Stimulated activated CD8-positive, alpha-beta memory T cell treated with anti-CD3 and anti-CD28 coated beads, Interleukin-15, amount 100 ng/mL, for 4 hours (primary cell): ENCODE measurements around the gene SNX21.

ENCODE experiments used
- DNase-seq, 2 donors: peaks; one replicate each; pipeline ENCODE4 v3.0.0-alpha.2; 2020; ENCODE audit warnings: low read depth in 2 of 2

The SNX21 gene

DNA sequence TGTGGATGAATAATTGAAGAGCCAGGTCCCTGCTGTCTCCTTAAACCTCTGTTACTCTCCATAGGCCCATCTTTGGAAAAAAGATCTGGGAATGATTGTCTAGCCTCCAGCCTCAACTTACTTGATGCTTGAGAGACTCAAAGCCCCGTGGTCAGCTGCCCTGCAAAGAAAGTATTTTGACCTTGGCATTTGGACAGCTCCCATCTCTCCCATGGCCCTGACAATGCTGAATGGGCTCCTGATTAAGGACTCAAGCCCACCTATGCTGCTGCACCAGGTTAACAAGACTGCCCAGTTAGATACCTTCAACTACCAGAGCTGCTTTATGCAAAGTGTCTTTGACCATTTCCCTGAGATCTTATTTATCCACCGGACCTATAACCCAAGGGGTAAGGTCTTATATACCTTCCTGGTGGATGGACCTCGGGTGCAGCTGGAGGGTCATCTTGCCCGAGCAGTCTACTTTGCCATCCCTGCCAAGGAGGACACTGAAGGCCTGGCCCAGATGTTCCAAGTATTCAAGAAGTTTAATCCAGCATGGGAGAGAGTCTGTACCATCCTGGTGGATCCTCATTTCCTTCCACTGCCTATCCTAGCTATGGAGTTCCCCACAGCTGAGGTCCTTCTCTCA, 49.0 kb downstream of the SNX21 start:
- DNase-seq = no peak

DNA sequence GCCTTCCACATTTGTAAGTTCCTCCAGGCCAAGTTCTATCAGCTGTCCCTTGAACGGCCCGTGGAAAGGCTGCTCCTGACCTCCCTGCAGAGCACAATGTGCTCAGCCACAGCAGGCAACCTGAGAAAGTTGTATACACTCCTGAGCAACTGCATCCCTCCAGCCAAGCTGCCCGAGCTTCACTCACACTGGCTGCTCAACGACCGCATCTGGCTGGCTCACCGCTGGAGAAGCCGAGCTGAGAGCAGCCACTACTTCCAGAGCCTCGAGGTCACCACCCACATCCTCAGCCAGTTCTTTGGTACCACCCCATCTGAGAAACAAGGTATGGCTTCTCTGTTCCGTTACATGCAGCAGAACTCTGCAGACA, 49.5 kb downstream of the SNX21 start:
- DNase-seq = no peak

DNA sequence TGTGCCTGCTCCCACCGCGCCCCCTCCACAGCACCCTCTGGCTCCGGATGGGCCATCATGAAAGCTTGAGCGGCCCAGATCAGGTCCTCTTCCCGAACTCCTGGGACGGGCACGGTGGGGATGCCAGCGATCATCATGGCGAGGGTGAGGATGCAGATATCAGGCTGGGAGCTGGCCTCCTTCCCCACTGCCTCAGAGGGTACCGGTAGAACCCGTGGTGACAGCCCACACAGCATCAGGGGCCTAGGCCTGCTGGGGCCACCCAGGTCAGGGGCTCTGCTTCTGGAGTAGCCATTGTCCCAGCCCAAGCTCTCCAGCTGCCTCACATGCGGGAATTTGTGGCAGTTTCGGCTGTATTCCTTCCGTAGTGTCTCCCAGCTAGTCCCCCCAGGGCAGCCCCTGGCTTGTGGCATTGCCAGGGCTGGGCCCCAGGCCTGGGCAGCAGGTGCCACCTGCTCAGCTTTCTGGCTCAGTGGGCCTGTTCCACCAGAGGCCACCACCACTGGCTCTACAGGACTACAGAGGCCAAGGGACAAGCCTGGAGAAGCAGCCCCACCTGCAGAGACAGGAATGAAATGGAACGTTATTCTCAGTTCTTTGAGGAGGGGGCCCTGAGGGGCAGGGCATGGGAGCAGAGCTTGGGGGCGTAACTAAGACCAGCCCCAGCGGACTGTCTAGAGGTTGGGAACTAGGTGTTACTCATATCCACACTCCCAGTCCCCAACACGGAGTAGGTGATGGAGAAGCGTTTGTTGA, 53.2 kb downstream of the SNX21 start:
- DNase-seq = no peak

DNA sequence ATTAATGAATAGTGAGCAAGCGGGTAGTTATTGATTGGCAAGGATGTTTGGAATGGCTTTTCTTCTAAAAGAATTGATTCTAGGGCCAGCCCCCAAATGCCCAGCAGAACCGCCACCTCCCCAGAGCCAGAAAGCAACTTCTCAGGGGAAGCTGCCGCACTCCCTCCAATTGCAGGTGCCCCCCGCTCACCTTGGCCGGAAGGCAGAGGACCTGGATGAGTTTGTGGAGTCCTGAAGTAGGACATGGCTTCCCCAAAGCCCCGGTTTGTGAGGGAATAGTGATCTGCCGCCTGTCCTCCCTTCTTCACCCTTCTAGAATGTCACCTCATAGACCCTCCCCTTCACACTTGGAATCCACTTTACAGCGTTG, 53.7 kb downstream of the SNX21 start, which contains the start of gene SPATA25:
TSS of gene SPATA25 (minus strand) at position 277 of the 370 bp plus-strand sequence. CDS start at position 245, 32 bp downstream.
- no peak for DNase-seq

DNA sequence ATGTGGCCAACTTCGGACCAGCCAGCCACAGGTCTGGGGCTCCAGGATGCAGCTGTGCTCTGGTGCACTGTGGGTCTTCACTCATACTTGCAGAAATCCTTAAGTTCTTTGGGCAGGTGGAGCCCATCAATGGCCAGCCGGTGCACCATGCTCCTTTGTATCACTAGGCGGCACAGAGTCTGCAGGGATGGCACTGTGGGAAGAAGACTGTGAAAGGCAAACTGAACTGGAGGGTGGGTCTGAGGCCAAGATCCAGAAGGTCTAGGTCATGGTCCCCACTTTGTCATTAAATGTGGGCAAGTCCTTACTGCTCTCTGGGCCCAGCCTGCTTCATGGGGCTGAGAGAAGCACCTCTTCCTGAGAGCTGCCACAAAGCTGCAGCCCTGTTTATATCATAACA, 55.1 kb downstream of the SNX21 start:
- DNase-seq = no peak

DNA sequence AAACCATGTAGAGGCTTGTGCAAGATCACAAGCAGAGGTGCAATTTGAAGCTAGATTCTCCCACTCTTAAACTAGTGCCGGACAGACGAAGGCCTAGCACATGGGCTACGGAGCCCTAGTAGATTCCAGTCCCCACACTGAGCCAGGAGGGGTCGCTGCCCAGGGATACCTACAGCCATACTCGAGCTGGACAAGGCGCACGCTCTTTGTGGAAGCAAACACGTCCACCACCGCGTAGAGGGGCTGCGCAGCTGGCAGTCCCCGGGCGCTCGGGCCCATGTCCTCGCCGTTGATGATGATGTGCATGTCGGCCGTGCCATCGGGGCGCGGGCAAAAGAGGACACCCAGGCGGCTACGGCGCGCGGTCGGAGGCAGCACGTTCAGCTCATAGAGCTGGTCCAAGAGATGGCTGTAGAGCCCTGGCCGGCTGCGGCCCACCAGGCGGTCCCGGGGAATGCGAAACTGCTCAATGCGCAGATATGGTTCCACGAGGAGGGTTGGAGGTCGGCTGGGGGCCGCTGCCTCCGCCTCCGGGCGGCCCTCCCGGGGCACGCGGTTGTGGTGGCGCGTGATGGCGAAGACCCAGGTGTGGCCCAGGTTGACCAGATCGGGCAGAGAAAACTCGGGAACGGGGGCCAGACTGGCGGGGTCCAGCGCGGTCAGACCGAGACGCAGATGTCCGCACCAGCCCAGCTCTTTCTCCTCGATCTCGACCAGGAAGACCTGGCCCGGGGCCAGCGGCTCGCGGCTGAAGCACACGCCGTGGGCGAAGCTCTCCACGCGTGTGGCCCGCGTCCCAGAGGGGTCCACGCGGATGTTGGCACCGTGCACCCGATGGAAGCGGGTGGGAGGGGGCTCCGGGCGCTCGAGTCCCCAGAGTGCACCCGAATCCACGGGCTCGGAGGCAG, 56.7 kb downstream of the SNX21 start:
- peak in 1 of 2 donors; percentile 19 for DNase-seq

DNA sequence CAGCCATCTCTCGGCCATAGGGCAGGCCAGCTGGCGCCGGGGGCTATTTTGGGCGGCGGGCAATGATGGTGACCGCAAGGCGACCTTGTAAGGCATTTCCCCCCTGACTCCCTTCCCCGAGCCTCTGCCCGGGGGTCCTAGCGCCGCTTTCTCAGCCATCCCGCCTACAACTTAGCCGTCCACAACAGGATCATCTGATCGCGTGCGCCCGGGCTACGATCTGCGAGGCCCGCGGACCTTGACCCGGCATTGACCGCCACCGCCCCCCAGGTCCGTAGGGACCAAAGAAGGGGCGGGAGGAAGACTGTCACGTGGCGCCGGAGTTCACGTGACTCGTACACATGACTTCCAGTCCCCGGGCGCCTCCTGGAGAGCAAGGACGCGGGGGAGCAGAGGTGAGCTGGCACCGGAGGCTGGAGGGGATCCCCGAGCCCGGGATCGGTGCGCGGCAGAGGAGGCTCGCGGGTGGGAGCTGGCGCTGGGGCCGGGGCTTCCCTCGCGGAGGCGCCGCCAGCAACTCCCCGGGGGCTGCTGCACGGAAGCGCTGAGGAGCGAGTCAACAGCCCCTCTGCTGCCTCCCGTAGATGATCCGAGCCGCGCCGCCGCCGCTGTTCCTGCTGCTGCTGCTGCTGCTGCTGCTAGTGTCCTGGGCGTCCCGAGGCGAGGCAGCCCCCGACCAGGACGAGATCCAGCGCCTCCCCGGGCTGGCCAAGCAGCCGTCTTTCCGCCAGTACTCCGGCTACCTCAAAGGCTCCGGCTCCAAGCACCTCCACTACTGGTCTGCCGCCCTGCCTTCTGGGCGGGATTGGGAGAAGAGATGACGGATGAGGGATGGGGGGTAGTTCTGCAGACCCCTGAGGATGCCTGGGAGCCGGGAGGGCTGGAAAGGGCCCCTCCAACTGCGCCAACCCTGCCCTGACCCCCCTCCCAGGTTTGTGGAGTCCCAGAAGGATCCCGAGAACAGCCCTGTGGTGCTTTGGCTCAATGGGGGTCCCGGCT, 57.7 kb downstream of the SNX21 start, which contains the start of the genes CTSA and NEURL2:
TSS of gene CTSA (plus strand) at position 351 of the 999 bp plus-strand sequence. CDS start at position 585, 234 bp downstream.
TSS of gene NEURL2 (minus strand) at position 224 of the 999 bp plus-strand sequence. CDS start at position 7, 217 bp downstream.
- DNase-seq = peak; percentile 70 to 80

DNA sequence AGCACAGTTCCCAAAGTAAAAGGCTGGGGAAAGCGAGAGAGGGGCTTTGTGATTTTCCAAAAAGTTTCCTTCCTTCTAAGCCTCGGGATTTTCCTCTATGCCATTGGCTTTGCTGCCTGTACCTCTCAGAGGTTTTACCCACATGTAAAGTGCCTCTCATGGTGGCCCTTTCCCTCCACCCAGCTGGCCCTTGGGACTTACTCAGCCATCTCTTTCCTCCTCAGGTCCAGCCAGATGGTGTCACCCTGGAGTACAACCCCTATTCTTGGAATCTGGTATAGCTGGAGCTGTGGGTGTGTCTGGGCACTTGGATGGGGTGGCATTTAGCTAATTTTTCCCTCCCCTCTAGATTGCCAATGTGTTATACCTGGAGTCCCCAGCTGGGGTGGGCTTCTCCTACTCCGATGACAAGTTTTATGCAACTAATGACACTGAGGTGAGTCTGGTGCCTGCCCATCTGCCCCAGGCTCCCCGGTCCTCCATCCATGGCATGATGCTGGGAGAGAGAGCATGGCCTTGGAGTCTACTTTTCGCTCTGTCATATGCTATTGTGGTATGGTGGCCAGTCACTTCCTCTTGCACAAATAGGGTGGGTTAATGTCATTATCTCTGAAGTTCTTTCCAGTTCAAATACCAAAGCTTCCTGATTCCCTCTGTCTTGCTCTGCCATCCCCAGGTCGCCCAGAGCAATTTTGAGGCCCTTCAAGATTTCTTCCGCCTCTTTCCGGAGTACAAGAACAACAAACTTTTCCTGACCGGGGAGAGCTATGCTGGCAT, 58.6 kb downstream of the SNX21 start:
- no peak for DNase-seq
